KMS-11 (cell line): ENCODE results near the gene CEACAM18.
"Not testable (repeated sequence)": the region's sequence is repeated elsewhere in the genome, so short reads cannot be mapped to it uniquely, and the experiment has no call there.

ENCODE experiments used
- H2AFZ ChIP-seq: fragments of 200-600 bp; sonication (generic); 2 replicates; pipeline ENCODE4 v1.6.1; 2016; ENCODE audit warnings: antibody characterized with exemption, mixed run types, low read depth
- H3K27ac ChIP-seq: fragments of 200-600 bp; sonication (generic); 2 replicates; pipeline ENCODE4 v1.6.1; 2016; ENCODE audit warnings: mild to moderate bottlenecking, mixed run types
- H3K27me3 ChIP-seq: fragments of 200-600 bp; sonication (generic); 2 replicates; pipeline ENCODE4 v1.6.1; 2017; ENCODE audit warnings: mild to moderate bottlenecking, low read depth, mixed run types, moderate library complexity; ENCODE audit not compliant: insufficient read depth
- H3K36me3 ChIP-seq: fragments of 200-600 bp; sonication (generic); 2 replicates; pipeline ENCODE4 v1.6.1; 2017; ENCODE audit warnings: mild to moderate bottlenecking, mixed run types; ENCODE audit not compliant: insufficient read depth
- H3K4me1 ChIP-seq: fragments of 200-600 bp; sonication (generic); 2 replicates; pipeline ENCODE4 v1.6.1; 2016; ENCODE audit warnings: mild to moderate bottlenecking, low read depth, mixed run types; ENCODE audit not compliant: poor library complexity, severe bottlenecking
- H3K4me2 ChIP-seq: fragments of 200-600 bp; sonication (generic); 2 replicates; pipeline ENCODE4 v1.7.0; 2016; ENCODE audit warnings: mild to moderate bottlenecking, mixed run types
- H3K4me3 ChIP-seq: fragments of 200-600 bp; sonication (generic); IDR thresholded peaks from 2 replicates; pipeline ENCODE4 v1.6.1; 2017; ENCODE audit warnings: low read depth, low read length, mixed read lengths; ENCODE audit not compliant: insufficient read depth
- H3K79me2 ChIP-seq: fragments of 200-600 bp; sonication (generic); 2 replicates; pipeline ENCODE4 v1.6.1; 2016; ENCODE audit warnings: low read depth, mixed run types; ENCODE audit not compliant: insufficient read depth
- H3K9ac ChIP-seq: fragments of 200-600 bp; sonication (generic); 2 replicates; pipeline ENCODE4 v1.6.1; 2016; ENCODE audit warnings: mild to moderate bottlenecking, mixed run types
- H4K20me1 ChIP-seq: fragments of 200-600 bp; sonication (generic); 2 replicates; pipeline ENCODE4 v1.6.1; 2016; ENCODE audit warnings: mild to moderate bottlenecking, mixed run types; ENCODE audit not compliant: insufficient read depth
- CTCF ChIP-seq: fragments of 200-600 bp; sonication (generic); conservative IDR thresholded peaks from 2 replicates; pipeline ENCODE4 v1.6.1; 2017; ENCODE audit warnings: low read depth, mild to moderate bottlenecking, antibody characterized with exemption, low read length, moderate library complexity, mixed read lengths

Gene CEACAM18

DNA sequence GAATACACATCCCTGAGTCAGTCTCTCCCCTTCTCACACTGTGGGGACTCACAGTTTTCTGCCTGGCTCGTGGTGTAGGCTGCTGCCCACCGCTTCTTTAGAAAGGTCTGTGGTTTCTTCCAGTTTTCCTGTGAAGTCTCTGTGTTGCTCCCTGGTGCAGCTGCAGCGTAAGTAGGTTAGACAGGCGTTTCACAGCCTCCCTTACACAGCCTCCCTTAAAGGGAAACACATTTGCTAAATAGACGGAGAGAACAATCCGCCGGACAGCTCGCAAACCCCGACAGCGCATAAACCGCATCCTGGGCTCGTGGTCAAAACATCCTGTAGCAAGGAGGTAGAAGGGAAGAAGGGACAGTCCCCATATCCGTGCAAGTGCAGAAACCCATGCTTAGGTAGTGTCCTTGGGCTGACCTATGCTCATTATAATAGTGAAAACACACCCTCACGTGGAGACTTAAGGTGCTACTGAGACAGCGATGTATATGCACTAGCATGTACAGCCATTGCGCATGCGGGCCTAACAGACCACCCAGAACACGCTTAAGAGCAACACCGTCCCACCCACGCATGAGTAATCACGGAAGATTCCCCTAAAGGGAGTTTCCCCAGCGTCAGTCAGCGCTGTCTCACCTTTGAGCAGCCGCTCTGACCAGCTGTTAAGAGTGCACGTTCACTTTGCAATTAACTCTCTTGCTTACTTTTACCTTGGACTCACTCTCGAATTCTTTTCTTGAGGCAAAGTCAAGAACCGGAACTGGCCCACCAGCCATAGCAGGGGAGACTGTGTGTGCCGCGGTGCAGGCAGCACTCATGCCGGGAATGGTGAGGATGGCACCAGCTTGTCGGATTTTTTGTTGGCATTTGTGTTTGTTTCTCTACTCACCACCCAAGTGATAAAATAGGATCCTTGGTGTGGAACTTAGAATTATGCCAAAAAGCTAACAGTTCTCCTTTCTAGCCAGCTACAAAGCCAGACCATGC, 36.6 kb upstream of the CEACAM18 start:
- Histone ChIP-seq H3K4me1 (no peaks in the 10 kb centered on the region), H3K9ac (no peak overlapping the region), H3K36me3 (no peaks in the 10 kb centered on the region), H3K27me3 (0 out of 2 replicates have a peak, but pooled peaks cover 2% of the 10 kb centered on the region), H3K4me2 (no peak overlapping the region), H3K27ac (no peak overlapping the region), H3K4me3 (no peak overlapping the region), H3K79me2 (no peaks in the 10 kb centered on the region), H2AFZ (no peak overlapping the region), H4K20me1 (no peaks in the 10 kb centered on the region)
- TF ChIP-seq CTCF: no peak

DNA sequence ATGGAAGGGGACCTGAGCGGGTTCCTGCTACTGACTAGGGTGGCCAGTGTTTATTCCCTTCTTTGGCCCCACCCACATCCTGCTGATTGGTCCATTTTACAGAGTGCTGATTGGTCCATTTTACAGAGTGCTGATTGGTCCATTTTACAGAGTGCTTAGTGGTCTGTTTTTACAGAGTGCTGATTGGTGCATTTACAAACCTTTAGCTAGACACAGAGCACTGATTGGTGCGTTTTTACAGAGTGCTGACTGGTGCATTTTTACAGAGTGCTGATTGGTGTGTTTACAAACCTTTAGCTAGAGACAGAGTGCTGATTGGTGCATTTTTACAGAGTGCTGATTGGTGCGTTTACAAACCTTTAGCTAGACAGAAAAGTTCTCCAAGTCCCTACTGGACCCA, 30.8 kb upstream of the CEACAM18 start:
- H2AFZ ChIP-seq, H3K27me3 ChIP-seq, H3K4me1 ChIP-seq, H4K20me1 ChIP-seq, H3K36me3 ChIP-seq, H3K79me2 ChIP-seq, H3K9ac ChIP-seq, H3K4me2 ChIP-seq, H3K27ac ChIP-seq, H3K4me3 ChIP-seq: not testable (repeated sequence)

GRCh38 chr19:51448011-51448410, 30.3 kb upstream of the CEACAM18 start:
- no peaks in the 10 kb centered on the region for H4K20me1 ChIP-seq
- no peak for TF ChIP-seq CTCF
- H3K4me1 ChIP-seq: no peaks in the 10 kb centered on the region
- no peak overlapping the region for H3K4me2 ChIP-seq
- no peak overlapping the region for H3K9ac ChIP-seq
- no peak overlapping the region for H3K4me3 ChIP-seq
- H3K27me3 ChIP-seq: no peaks in the 10 kb centered on the region
- H3K27ac ChIP-seq: no peak overlapping the region
- no peak overlapping the region for H2AFZ ChIP-seq
- no peaks in the 10 kb centered on the region for H3K36me3 ChIP-seq
- no peaks in the 10 kb centered on the region for H3K79me2 ChIP-seq

DNA sequence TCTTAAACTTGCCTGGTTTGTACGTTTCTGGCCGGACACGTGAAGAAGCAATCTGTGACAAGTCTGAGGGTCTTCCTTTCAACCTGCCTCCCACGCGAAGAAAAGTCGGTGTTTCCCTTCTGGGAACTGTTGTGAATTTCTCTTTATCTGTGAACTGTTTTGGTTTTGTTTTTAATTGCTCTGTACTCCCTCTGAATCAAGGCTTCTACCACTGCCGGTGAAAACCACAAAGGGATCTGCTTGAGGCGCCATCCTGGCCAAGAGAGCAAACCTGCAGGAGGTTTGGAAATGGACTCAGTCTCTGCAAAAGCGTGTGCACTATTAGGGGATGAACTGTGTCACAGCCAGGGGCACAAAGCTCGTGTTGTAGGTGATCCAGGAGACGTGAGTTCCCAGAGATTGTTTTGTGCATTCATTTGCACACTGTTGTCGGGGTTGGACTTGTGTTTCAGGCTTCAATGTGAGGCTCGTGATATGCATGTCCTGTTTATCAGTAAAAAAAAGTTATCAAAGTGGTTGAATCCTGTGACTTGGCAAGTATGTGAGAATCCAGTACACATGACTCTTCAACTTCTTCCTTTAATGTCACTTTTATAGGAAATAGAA, 29.8 kb upstream of the CEACAM18 start:
- no peak overlapping the region for H3K27ac ChIP-seq
- H3K27me3 ChIP-seq: no peaks in the 10 kb centered on the region
- H2AFZ ChIP-seq: no peak overlapping the region
- H3K79me2 ChIP-seq: no peaks in the 10 kb centered on the region
- H3K9ac ChIP-seq: no peak overlapping the region
- H3K36me3 ChIP-seq: no peaks in the 10 kb centered on the region
- H4K20me1 ChIP-seq: no peaks in the 10 kb centered on the region
- no peak overlapping the region for H3K4me2 ChIP-seq
- no peak for TF ChIP-seq CTCF
- no peak overlapping the region for H3K4me3 ChIP-seq
- H3K4me1 ChIP-seq: no peaks in the 10 kb centered on the region
